ENCODE measurements around the gene CDHR4. TPM values are rescaled to one million over a fixed set of nuclear protein-coding genes. Genes with fewer than 3 reads are reported as not detected.
"Not testable (repeated sequence)": the region's sequence is repeated elsewhere in the genome, so short reads cannot be mapped to it uniquely, and the experiment has no call there.

CDHR4 gene
- total RNA-seq, 2 experiments from 2014 or later: 0.32 TPM; not detected in 1

- Histone ChIP-seq H4K20me1 (ENCODE audit: insufficient read depth, low read length) (no peaks in the 10 kb centered on the region), H3K79me2 (ENCODE audit: insufficient read depth, low read depth, low read length) (no peaks in the 10 kb centered on the region), H3K9me3 (ENCODE audit: low read length) (no peaks in the 10 kb centered on the region), H3K4me1 (ENCODE audit: insufficient read depth, low read length, poor library complexity, severe bottlenecking) (peaks cover 3% of the 10 kb centered on the region), H3K27ac (ENCODE audit: low read depth, low read length, poor library complexity, severe bottlenecking) (no peak overlapping the region), H3K4me3 (ENCODE audit: low read depth, low read length, poor library complexity, severe bottlenecking) (no peak overlapping the region), H3K9me2 (ENCODE audit: insufficient read depth, low read length) (no peaks in the 10 kb centered on the region), H2AFZ (ENCODE audit: low read length) (no peak overlapping the region), H3K4me2 (ENCODE audit: low read length) (no peak overlapping the region), H3K36me3 (ENCODE audit: insufficient read depth, low read length) (peaks cover 88% of the 10 kb centered on the region)
- CTCF ChIA-PET (ENCODE audit: unreplicated experiment): interaction anchor here (0.6 to 2.9 kb wide), 6 partner anchors 11 to 68 kb away, joined by 3 to 29 read pairs (median 3); partner anchors contain the start of genes CDHR4 and INKA1
- DNase-seq (ENCODE audit: low spot score): peak; percentile 85
- TF ChIP-seq EZH2phosphoT487 (IDR thresholded peaks at IDR 0.05; ENCODE audit: borderline replicate concordance, low read depth, low read length) (no peak), CTCF (conservative IDR thresholded peaks at IDR 0.05; ENCODE audit: low read length) (peak; percentile 97)
- BruUV-seq (replicated peaks): no TSS peak
- POLR2A ChIA-PET: interaction anchor here (1.6 to 2.4 kb wide), 2 partner anchors 34 to 36 kb away, joined by 11 to 15 read pairs; partner anchors contain the start of gene INKA1
- intact Hi-C loops (cut with micrococcal nuclease; ENCODE audit: unreplicated experiment): loop anchor here (1.0 kb wide), 2 partner anchors 37 to 136 kb away; no protein-coding TSS in a partner anchor
Measured at GRCh38 chr3:49839193-49839809, 39.6 kb upstream of the CDHR4 start.

GRCh38 chr3:49831341-49831740, 31.7 kb upstream of the CDHR4 start:
- DNase-seq (ENCODE audit: low spot score): no peak
- no peak for TF ChIP-seq CTCF (conservative IDR thresholded peaks at IDR 0.05; ENCODE audit: low read length)
- no peak for TF ChIP-seq EZH2phosphoT487 (IDR thresholded peaks at IDR 0.05; ENCODE audit: borderline replicate concordance, low read depth, low read length)
- no peaks in the 10 kb centered on the region for H3K9me3 ChIP-seq (ENCODE audit: low read length)
- H3K9me2 ChIP-seq (ENCODE audit: insufficient read depth, low read length): no peaks in the 10 kb centered on the region
- no peaks in the 10 kb centered on the region for H3K4me1 ChIP-seq (ENCODE audit: insufficient read depth, low read length, poor library complexity, severe bottlenecking)
- H3K4me2 ChIP-seq (ENCODE audit: low read length): no peak overlapping the region
- no peaks in the 10 kb centered on the region for H4K20me1 ChIP-seq (ENCODE audit: insufficient read depth, low read length)
- H2AFZ ChIP-seq (ENCODE audit: low read length): no peak overlapping the region
- BruUV-seq (replicated peaks): no TSS peak
- H3K27ac ChIP-seq (ENCODE audit: low read depth, low read length, poor library complexity, severe bottlenecking): no peak overlapping the region
- peaks cover 84% of the 10 kb centered on the region for H3K36me3 ChIP-seq (ENCODE audit: insufficient read depth, low read length)
- no peak overlapping the region for H3K4me3 ChIP-seq (ENCODE audit: low read depth, low read length, poor library complexity, severe bottlenecking)
- POLR2A ChIA-PET: interaction anchor here (0.5 to 0.6 kb wide), 2 partner anchors 66 to 159 kb away, joined by 4 read pairs; no protein-coding TSS in a partner anchor
- CTCF ChIA-PET (ENCODE audit: unreplicated experiment): interaction anchor here (0.7 kb wide), 1 partner anchor 211 kb away, joined by 3 read pairs; no protein-coding TSS in a partner anchor
- H3K79me2 ChIP-seq (ENCODE audit: insufficient read depth, low read depth, low read length): no peaks in the 10 kb centered on the region
- intact Hi-C loops (cut with micrococcal nuclease; ENCODE audit: unreplicated experiment): no loop called here

GRCh38 chr3:49826016-49826415, 26.3 kb upstream of the CDHR4 start:
- TF ChIP-seq CTCF (conservative IDR thresholded peaks at IDR 0.05; ENCODE audit: low read length) (no peak), EZH2phosphoT487 (IDR thresholded peaks at IDR 0.05; ENCODE audit: borderline replicate concordance, low read depth, low read length) (no peak)
- BruUV-seq (replicated peaks): TSS peak; percentile 63
- Histone ChIP-seq H4K20me1 (ENCODE audit: insufficient read depth, low read length) (no peaks in the 10 kb centered on the region), H3K9me2 (ENCODE audit: insufficient read depth, low read length) (no peaks in the 10 kb centered on the region), H3K4me3 (ENCODE audit: low read depth, low read length, poor library complexity, severe bottlenecking) (no peak overlapping the region), H3K4me1 (ENCODE audit: insufficient read depth, low read length, poor library complexity, severe bottlenecking) (no peaks in the 10 kb centered on the region), H2AFZ (ENCODE audit: low read length) (no peak overlapping the region), H3K4me2 (ENCODE audit: low read length) (no peak overlapping the region), H3K9me3 (ENCODE audit: low read length) (no peaks in the 10 kb centered on the region), H3K36me3 (ENCODE audit: insufficient read depth, low read length) (peaks cover 41% of the 10 kb centered on the region), H3K27ac (ENCODE audit: low read depth, low read length, poor library complexity, severe bottlenecking) (no peak overlapping the region), H3K79me2 (ENCODE audit: insufficient read depth, low read depth, low read length) (no peaks in the 10 kb centered on the region)
- CTCF ChIA-PET (ENCODE audit: unreplicated experiment): interaction anchor here (0.6 to 0.9 kb wide), 2 partner anchors 21 to 70 kb away, joined by 3 read pairs; no protein-coding TSS in a partner anchor
- intact Hi-C loops (cut with micrococcal nuclease; ENCODE audit: unreplicated experiment): no loop called here
- DNase-seq (ENCODE audit: low spot score): no peak
- POLR2A ChIA-PET: interaction anchor here (0.5 to 1.2 kb wide), 4 partner anchors 9 to 1742 kb away, joined by 3 to 9 read pairs (median 5); no protein-coding TSS in a partner anchor

GRCh38 chr3:49823131-49823530, 23.5 kb upstream of the CDHR4 start:
- DNase-seq (ENCODE audit: low spot score); H2AFZ ChIP-seq (ENCODE audit: low read length); H3K27ac ChIP-seq (ENCODE audit: low read depth, low read length, poor library complexity, severe bottlenecking); H3K9me3 ChIP-seq (ENCODE audit: low read length); CTCF ChIA-PET (ENCODE audit: unreplicated experiment); H3K4me1 ChIP-seq (ENCODE audit: insufficient read depth, low read length, poor library complexity, severe bottlenecking); H4K20me1 ChIP-seq (ENCODE audit: insufficient read depth, low read length); H3K4me3 ChIP-seq (ENCODE audit: low read depth, low read length, poor library complexity, severe bottlenecking); H3K79me2 ChIP-seq (ENCODE audit: insufficient read depth, low read depth, low read length); intact Hi-C loops (cut with micrococcal nuclease; ENCODE audit: unreplicated experiment); BruUV-seq (replicated peaks); H3K4me2 ChIP-seq (ENCODE audit: low read length); H3K9me2 ChIP-seq (ENCODE audit: insufficient read depth, low read length): not testable (repeated sequence)
- POLR2A ChIA-PET: interaction anchor here (0.6 kb wide), 1 partner anchor 120 kb away, joined by 4 read pairs; no protein-coding TSS in a partner anchor
- peaks cover 12% of the 10 kb centered on the region for H3K36me3 ChIP-seq (ENCODE audit: insufficient read depth, low read length)

Measured in OCI-LY7 (cell line).